Measurements from ENCODE around the gene NTN5. TPM values are rescaled to one million over a fixed set of nuclear protein-coding genes. Genes with fewer than 3 reads are reported as not detected.

Gene NTN5
- total and polyA plus RNA-seq, 2 of the 4 experiments (the other 2 are of a cell fraction) = 0.19 TPM; not detected in 1

- Histone ChIP-seq H2AFZ (replicated peaks; ENCODE audit: low read length, poor library complexity) (no peak overlapping the region), H3K27ac (ENCODE audit: insufficient read depth, low read length) (no peak overlapping the region), H3K23ac (ENCODE audit: low read depth, low read length) (no peak overlapping the region), H3K4me3 (ENCODE audit: insufficient read depth, low read depth, low read length) (no peak overlapping the region), H2AK5ac (ENCODE audit: low read depth, low read length) (no peak overlapping the region), H2AK9ac (replicated peaks; ENCODE audit: low read depth, low read length, poor library complexity) (no peak overlapping the region), H3K56ac (ENCODE audit: extremely low read depth, insufficient read depth, low read length) (no peak overlapping the region), H2BK5ac (ENCODE audit: low read depth, low read length, poor library complexity, severe bottlenecking) (no peak overlapping the region), H4K91ac (ENCODE audit: insufficient read depth, low read depth, low read length) (no peak overlapping the region), H3K27me3 (ENCODE audit: control insufficient read depth, insufficient read depth, low read length) (no peaks in the 10 kb centered on the region), H4K8ac (ENCODE audit: low read depth in 2 of 2, low read length in 2 of 2) (no peak overlapping the region), H2BK120ac (ENCODE audit: low read depth, low read length) (no peak overlapping the region), H3K9me1 (ENCODE audit: insufficient read depth, low read length) (peaks cover 4% of the 10 kb centered on the region), H3K18ac (ENCODE audit: low read depth, low read length) (no peak overlapping the region), H2BK20ac (ENCODE audit: low read depth, low read length) (no peak overlapping the region), H3K9me3 (ENCODE audit: control insufficient read depth, insufficient read depth, low read length) (no peaks in the 10 kb centered on the region), H3K4ac (ENCODE audit: low read depth, low read length) (no peak overlapping the region), H2BK15ac (ENCODE audit: low read depth, low read length) (no peak overlapping the region), H3K14ac (replicated peaks; ENCODE audit: low read depth, low read length) (no peak overlapping the region), H3K36me3 (ENCODE audit: control insufficient read depth, insufficient read depth, low read length) (peaks cover 28% of the 10 kb centered on the region), H4K20me1 (ENCODE audit: insufficient read depth, low read length) (peaks cover 53% of the 10 kb centered on the region), H3K4me2 (ENCODE audit: low read depth, low read length) (no peak overlapping the region), H4K5ac (ENCODE audit: low read depth, low read length) (no peak overlapping the region), H3K79me1 (ENCODE audit: low read depth in 1 of 2, low read length in 2 of 2) (peaks cover 16 to 47% of the 10 kb centered on the region in 2 experiments; a peak in 3 of 4 replicates), H3K9ac (ENCODE audit: low read depth, low read length) (no peak overlapping the region), H3K4me1 (ENCODE audit: control insufficient read depth, insufficient read depth, low read length) (peaks cover 8% of the 10 kb centered on the region)
- dilution Hi-C loops (cut with HindIII; ENCODE audit: low sequenced_read_pairs, unreplicated experiment) = no loop called here
- DNase-seq (no peak), ATAC-seq (ENCODE audit: low read depth) (no peak)
- in situ Hi-C loops (cut with MboI; ENCODE audit: low sequenced_read_pairs) = no loop called here
- no TSS peak for BruUV-seq (replicated peaks)
- peak; percentile 41 for TF ChIP-seq MAFK (IDR thresholded peaks at IDR 0.05; ENCODE audit: low read depth, low read length)
- TF ChIP-seq BHLHE40 (IDR thresholded peaks at IDR 0.05; ENCODE audit: low read depth, low read length) = no peak
- 87% methylated on average over 8 of the region's 19 CpGs; no CpG with 5 or more reads in 1 of the 2 experiments for WGBS, 2 experiments (ENCODE audit: extremely low coverage in 2 of 2, insufficient read length in 1 of 2)
- ChIA-PET POLR2A (ENCODE audit: unreplicated experiment) (no interaction called here), CTCF (no interaction called here)
- intact Hi-C loops (cut with micrococcal nuclease) = no loop called here
These were observed 57.4 kb downstream of the NTN5 start for GRCh38 chr19:48615231-48616040.

Data from IMR-90 (cell line).